Measurements from ENCODE around the gene S100A11. TPM values are rescaled to one million over a fixed set of nuclear protein-coding genes. Genes with fewer than 3 reads are reported as not detected.

The S100A11 gene
- total RNA-seq, 5 donors from 2014 or later (not counting 1 experiment from before 2014, with no cell fraction given): 37.3 to 254 (median 195) TPM

GRCh38 chr1:152044386-152044785 lies 7.6 kb upstream of the S100A11 start:
- Mint-ChIP-seq H3K4me1 (peaks cover 29 to 32% (median 31%) of the 10 kb centered on the region in 3 donors), H3K27ac (peak overlapping the region in 1 of 2 donors; percentile 9), H3K27me3 (no peaks in the 10 kb centered on the region), H3K36me3 (no peaks in the 10 kb centered on the region), H3K9me3 (no peaks in the 10 kb centered on the region), H3K4me3 (no peak overlapping the region)
- ATAC-seq (replicated peaks in 1 of 4) (no peak), DNase-seq (no peak)
- no CpG with 5 or more reads among the region's 3 CpGs for WGBS (ENCODE audit: insufficient coverage)
- Histone ChIP-seq H3K4me3 (ENCODE audit: control insufficient read depth in 1 of 2, extremely low read depth in 1 of 2, low read length in 1 of 2) (no peak overlapping the region), H3K27me3 (replicated peaks in 1 of 2; ENCODE audit: control insufficient read depth in 2 of 2, extremely low read depth in 1 of 2, insufficient read depth in 2 of 2, low read length in 1 of 2) (no peaks in the 10 kb centered on the region), H3K36me3 (ENCODE audit: control insufficient read depth in 2 of 2, extremely low read depth in 1 of 2, insufficient read depth in 1 of 2, low read length in 1 of 2) (no peaks in the 10 kb centered on the region), H3K4me1 (ENCODE audit: control insufficient read depth in 1 of 2, extremely low read depth in 1 of 2, insufficient read depth in 2 of 2, low read length in 2 of 2) (peaks cover 14 to 26% of the 10 kb centered on the region in 2 experiments), H3K27ac (ENCODE audit: low read length) (no peak overlapping the region), H3K9me3 (no peaks in the 10 kb centered on the region)
- CTCF ChIA-PET: interaction anchor here in 1 of 2 donors (1.4 kb wide), 1 partner anchor 9 kb away, joined by 6 read pairs; no protein-coding TSS in a partner anchor
- POLR2A ChIA-PET: interaction anchor here in 1 of 2 donors (0.7 kb wide), 1 partner anchor 368 kb away, joined by 6 read pairs; no protein-coding TSS in a partner anchor

GRCh38 chr1:152043870-152044269 lies 7.1 kb upstream of the S100A11 start:
- ATAC-seq (replicated peaks in 1 of 4): no peak
- Histone ChIP-seq H3K27ac (ENCODE audit: low read length) (no peak overlapping the region), H3K4me3 (ENCODE audit: control insufficient read depth in 1 of 2, extremely low read depth in 1 of 2, low read length in 1 of 2) (no peak overlapping the region), H3K4me1 (ENCODE audit: control insufficient read depth in 1 of 2, extremely low read depth in 1 of 2, insufficient read depth in 2 of 2, low read length in 2 of 2) (peaks cover 14 to 24% of the 10 kb centered on the region in 2 experiments), H3K36me3 (ENCODE audit: control insufficient read depth in 2 of 2, extremely low read depth in 1 of 2, insufficient read depth in 1 of 2, low read length in 1 of 2) (no peaks in the 10 kb centered on the region), H3K9me3 (no peaks in the 10 kb centered on the region), H3K27me3 (replicated peaks in 1 of 2; ENCODE audit: control insufficient read depth in 2 of 2, extremely low read depth in 1 of 2, insufficient read depth in 2 of 2, low read length in 1 of 2) (no peaks in the 10 kb centered on the region)
- no peak overlapping the region for H3K27ac Mint-ChIP-seq
- no peaks in the 10 kb centered on the region for H3K27me3 Mint-ChIP-seq
- CTCF ChIA-PET: no interaction called here
- no peak for DNase-seq
- WGBS (ENCODE audit: insufficient coverage): 86% methylated on average over 2 of the region's 5 CpGs
- no peaks in the 10 kb centered on the region for H3K9me3 Mint-ChIP-seq
- no peak overlapping the region for H3K4me3 Mint-ChIP-seq
- H3K36me3 Mint-ChIP-seq: no peaks in the 10 kb centered on the region
- POLR2A ChIA-PET: no interaction called here
- H3K4me1 Mint-ChIP-seq: peaks cover 29 to 32% (median 30%) of the 10 kb centered on the region in 3 donors

GRCh38 chr1:152042030-152042429 lies 5.2 kb upstream of the S100A11 start:
- H3K4me1 ChIP-seq (ENCODE audit: control insufficient read depth in 1 of 2, extremely low read depth in 1 of 2, insufficient read depth in 2 of 2, low read length in 2 of 2): peaks cover 0 to 11% of the 10 kb centered on the region in 2 experiments
- no peak for ATAC-seq (replicated peaks in 1 of 4)
- DNase-seq: no peak
- H3K4me1 Mint-ChIP-seq: peaks cover 15 to 23% (median 19%) of the 10 kb centered on the region in 3 donors
- H3K27ac Mint-ChIP-seq: no peak overlapping the region
- no peaks in the 10 kb centered on the region for H3K27me3 ChIP-seq (replicated peaks in 1 of 2; ENCODE audit: control insufficient read depth in 2 of 2, extremely low read depth in 1 of 2, insufficient read depth in 2 of 2, low read length in 1 of 2)
- H3K27ac ChIP-seq (ENCODE audit: low read length): no peak overlapping the region
- H3K9me3 ChIP-seq: no peaks in the 10 kb centered on the region
- H3K36me3 ChIP-seq (ENCODE audit: control insufficient read depth in 2 of 2, extremely low read depth in 1 of 2, insufficient read depth in 1 of 2, low read length in 1 of 2): no peaks in the 10 kb centered on the region
- H3K36me3 Mint-ChIP-seq: no peaks in the 10 kb centered on the region
- WGBS (ENCODE audit: insufficient coverage): 64% methylated on average over 1 of the region's 1 CpG
- ChIA-PET CTCF (no interaction called here), POLR2A (no interaction called here)
- H3K9me3 Mint-ChIP-seq: no peaks in the 10 kb centered on the region
- no peaks in the 10 kb centered on the region for H3K27me3 Mint-ChIP-seq
- no peak overlapping the region for H3K4me3 Mint-ChIP-seq
- no peak overlapping the region for H3K4me3 ChIP-seq (ENCODE audit: control insufficient read depth in 1 of 2, extremely low read depth in 1 of 2, low read length in 1 of 2)

DNA sequence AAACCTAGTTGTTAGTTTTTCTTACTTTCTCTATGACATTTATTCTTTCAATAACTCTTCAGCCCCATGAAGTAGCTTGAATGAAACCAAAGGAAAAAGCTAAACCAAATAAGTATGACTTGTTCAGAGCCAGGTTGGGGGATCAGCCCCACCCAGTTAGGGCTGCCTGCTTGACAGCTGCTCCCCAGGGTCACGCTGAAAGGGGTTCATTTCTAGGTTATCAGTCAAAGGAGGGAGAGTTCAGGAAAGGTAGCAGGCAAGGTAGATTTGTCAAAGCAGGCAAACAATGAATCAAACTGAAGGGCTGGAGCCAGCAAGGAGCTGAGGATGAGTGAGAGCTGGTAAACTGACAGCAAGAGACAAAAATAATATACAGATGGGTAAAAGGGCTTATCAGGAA lies 3.1 kb upstream of the S100A11 start:
- Histone ChIP-seq H3K9me3 (no peaks in the 10 kb centered on the region), H3K27ac (ENCODE audit: low read length) (no peak overlapping the region), H3K36me3 (ENCODE audit: control insufficient read depth in 2 of 2, extremely low read depth in 1 of 2, insufficient read depth in 1 of 2, low read length in 1 of 2) (no peaks in the 10 kb centered on the region), H3K27me3 (replicated peaks in 1 of 2; ENCODE audit: control insufficient read depth in 2 of 2, extremely low read depth in 1 of 2, insufficient read depth in 2 of 2, low read length in 1 of 2) (no peaks in the 10 kb centered on the region), H3K4me3 (ENCODE audit: control insufficient read depth in 1 of 2, extremely low read depth in 1 of 2, low read length in 1 of 2) (no peak overlapping the region), H3K4me1 (ENCODE audit: control insufficient read depth in 1 of 2, extremely low read depth in 1 of 2, insufficient read depth in 2 of 2, low read length in 2 of 2) (peaks cover 2 to 20% of the 10 kb centered on the region in 2 experiments)
- Mint-ChIP-seq H3K4me1 (peaks cover 20 to 30% (median 21%) of the 10 kb centered on the region in 3 donors), H3K4me3 (no peak overlapping the region), H3K27me3 (no peaks in the 10 kb centered on the region), H3K36me3 (peaks cover 9% of the 10 kb centered on the region), H3K9me3 (no peaks in the 10 kb centered on the region), H3K27ac (no peak overlapping the region)
- 58% methylated on average over 1 of the region's 1 CpG for WGBS (ENCODE audit: insufficient coverage)
- ChIA-PET POLR2A (no interaction called here), CTCF (interaction anchor here (0.7 to 2.0 kb wide), 4 partner anchors 13 to 420 kb away, joined by 3 to 6 read pairs (median 5); no protein-coding TSS in a partner anchor)
- no peak for ATAC-seq (replicated peaks in 1 of 4)
- DNase-seq: no peak

GRCh38 chr1:152039461-152039860 lies 2.7 kb upstream of the S100A11 start:
- Mint-ChIP-seq H3K27ac (no peak overlapping the region), H3K4me3 (no peak overlapping the region), H3K9me3 (no peaks in the 10 kb centered on the region), H3K4me1 (peaks cover 22 to 30% (median 24%) of the 10 kb centered on the region in 3 donors), H3K36me3 (peaks cover 12% of the 10 kb centered on the region), H3K27me3 (no peaks in the 10 kb centered on the region)
- Histone ChIP-seq H3K4me1 (ENCODE audit: control insufficient read depth in 1 of 2, extremely low read depth in 1 of 2, insufficient read depth in 2 of 2, low read length in 2 of 2) (peaks cover 5 to 24% of the 10 kb centered on the region in 2 experiments), H3K27me3 (replicated peaks in 1 of 2; ENCODE audit: control insufficient read depth in 2 of 2, extremely low read depth in 1 of 2, insufficient read depth in 2 of 2, low read length in 1 of 2) (no peaks in the 10 kb centered on the region), H3K36me3 (ENCODE audit: control insufficient read depth in 2 of 2, extremely low read depth in 1 of 2, insufficient read depth in 1 of 2, low read length in 1 of 2) (no peaks in the 10 kb centered on the region), H3K4me3 (ENCODE audit: control insufficient read depth in 1 of 2, extremely low read depth in 1 of 2, low read length in 1 of 2) (no peak overlapping the region), H3K9me3 (no peaks in the 10 kb centered on the region), H3K27ac (ENCODE audit: low read length) (no peak overlapping the region)
- POLR2A ChIA-PET: no interaction called here
- CTCF ChIA-PET: interaction anchor here in 1 of 2 donors (1.5 to 2.0 kb wide), 3 partner anchors 14 to 420 kb away, joined by 4 to 6 read pairs (median 6); no protein-coding TSS in a partner anchor
- no peak for DNase-seq
- WGBS (ENCODE audit: insufficient coverage): no CpG with 5 or more reads among the region's 1 CpG
- ATAC-seq (replicated peaks in 1 of 4): no peak

DNA sequence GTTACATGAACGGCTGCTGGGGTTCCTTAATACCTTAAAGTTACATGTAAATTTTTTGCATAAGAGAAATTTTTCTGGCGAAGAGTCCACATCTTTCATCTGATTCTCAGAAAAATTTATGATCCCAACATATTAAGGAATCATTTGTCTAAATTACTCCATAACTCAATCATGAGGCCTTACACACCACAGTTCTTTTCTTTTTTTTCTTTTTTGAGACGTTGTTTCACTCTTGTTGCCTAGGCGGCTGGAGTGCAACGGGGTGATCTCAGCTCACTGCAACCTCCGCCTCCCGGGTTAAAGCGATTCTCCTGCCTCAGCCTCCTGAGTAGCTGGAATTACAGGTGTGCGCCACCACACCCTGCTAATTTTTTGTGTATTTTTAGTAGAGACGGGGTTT lies 2.1 kb upstream of the S100A11 start:
- Histone ChIP-seq H3K27me3 (replicated peaks in 1 of 2; ENCODE audit: control insufficient read depth in 2 of 2, extremely low read depth in 1 of 2, insufficient read depth in 2 of 2, low read length in 1 of 2) (no peaks in the 10 kb centered on the region), H3K36me3 (ENCODE audit: control insufficient read depth in 2 of 2, extremely low read depth in 1 of 2, insufficient read depth in 1 of 2, low read length in 1 of 2) (peaks cover 0 to 3% of the 10 kb centered on the region in 2 donors), H3K9me3 (no peaks in the 10 kb centered on the region), H3K4me3 (ENCODE audit: control insufficient read depth in 1 of 2, extremely low read depth in 1 of 2, low read length in 1 of 2) (no peak overlapping the region), H3K27ac (ENCODE audit: low read length) (no peak overlapping the region), H3K4me1 (ENCODE audit: control insufficient read depth in 1 of 2, extremely low read depth in 1 of 2, insufficient read depth in 2 of 2, low read length in 2 of 2) (peaks cover 10 to 30% of the 10 kb centered on the region in 2 experiments)
- ATAC-seq (replicated peaks in 1 of 4) (no peak), DNase-seq (no peak)
- Mint-ChIP-seq H3K4me3 (peak overlapping the region in 1 of 3 donors; percentile 97), H3K9me3 (no peaks in the 10 kb centered on the region), H3K36me3 (peaks cover 12% of the 10 kb centered on the region), H3K27ac (peak overlapping the region in 1 of 2 donors; percentile 49), H3K4me1 (peaks cover 26 to 30% (median 28%) of the 10 kb centered on the region in 3 donors), H3K27me3 (no peaks in the 10 kb centered on the region)
- CTCF ChIA-PET: interaction anchor here in 1 of 2 donors (0.6 to 2.0 kb wide), 4 partner anchors 8 to 421 kb away, joined by 3 to 6 read pairs (median 5); no protein-coding TSS in a partner anchor
- 89% methylated on average over 5 of the region's 10 CpGs for WGBS (ENCODE audit: insufficient coverage)
- POLR2A ChIA-PET: no interaction called here
